HG02884 (cell line): ENCODE data around the gene HTR3B.
"Not testable (repeated sequence)": the region's sequence is repeated elsewhere in the genome, so short reads cannot be mapped to it uniquely, and the experiment has no call there.

Experiments used
- ATAC-seq: cut with Tn5 transposase; IDR thresholded peaks from one replicate; pipeline ENCODE4 v1.9.1; 2021; ENCODE audit warnings: mild to moderate bottlenecking, moderate library complexity; ENCODE audit not compliant: unreplicated experiment

HTR3B gene

DNA sequence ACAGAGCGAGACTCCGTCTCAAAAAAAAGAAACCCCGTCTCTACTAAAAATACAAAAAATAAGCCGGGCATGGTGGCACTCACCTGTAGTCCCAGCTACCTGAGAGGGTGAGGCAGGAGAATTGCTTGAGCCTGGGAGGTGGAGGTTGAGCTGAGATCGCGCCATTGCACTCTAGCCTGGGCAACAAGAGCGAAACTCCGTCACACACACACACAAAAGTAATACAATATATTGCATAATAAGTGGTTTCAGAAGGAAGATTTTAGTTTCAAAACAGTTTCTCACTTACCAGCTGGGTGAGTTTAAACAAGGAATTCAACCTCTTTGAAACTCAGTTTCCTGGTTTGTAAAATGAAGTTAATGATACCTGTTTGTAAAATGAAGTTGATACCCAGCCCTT lies 37.7 kb downstream of the HTR3B start:
- no peak for ATAC-seq

DNA sequence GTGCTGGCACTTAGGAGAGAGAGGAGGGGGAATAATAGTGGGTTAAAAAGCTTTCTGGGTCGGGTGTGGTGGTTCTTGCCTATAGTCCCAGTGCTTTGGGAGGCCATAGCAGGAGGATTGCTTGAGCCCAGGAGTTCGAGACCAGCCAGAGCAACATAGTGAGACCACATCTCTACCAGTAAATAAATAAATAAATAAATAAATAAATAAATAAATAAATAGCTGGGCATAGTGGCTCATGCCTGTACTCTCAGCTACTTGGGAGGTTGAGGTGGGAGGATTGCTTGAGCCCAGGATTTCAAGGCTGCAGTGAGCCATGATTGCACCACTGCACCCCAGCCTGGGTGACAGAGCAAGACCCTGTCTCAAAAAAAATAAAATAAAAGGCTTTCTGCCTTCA lies 41.6 kb downstream of the HTR3B start:
- not testable (repeated sequence) for ATAC-seq

DNA sequence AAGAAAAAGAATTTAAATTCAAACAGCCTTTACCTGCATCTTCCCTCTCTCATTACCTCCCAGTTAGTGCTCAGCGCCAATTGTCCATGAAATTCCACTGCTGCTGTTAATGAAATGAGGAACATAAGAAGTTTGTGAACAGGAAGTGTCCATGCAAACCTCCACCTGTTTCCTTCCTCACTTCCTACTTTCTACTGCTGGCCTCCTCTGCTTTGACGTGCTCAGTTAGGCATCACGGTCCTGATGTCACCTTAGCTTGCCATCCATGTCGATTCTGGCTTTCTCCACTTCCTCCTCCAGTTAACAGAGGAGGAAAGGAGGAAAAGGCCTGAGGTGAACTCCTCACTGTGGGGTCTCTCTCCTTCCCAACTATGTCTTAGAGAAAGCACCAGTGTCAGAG lies 43.4 kb downstream of the HTR3B start:
- no peak for ATAC-seq

DNA sequence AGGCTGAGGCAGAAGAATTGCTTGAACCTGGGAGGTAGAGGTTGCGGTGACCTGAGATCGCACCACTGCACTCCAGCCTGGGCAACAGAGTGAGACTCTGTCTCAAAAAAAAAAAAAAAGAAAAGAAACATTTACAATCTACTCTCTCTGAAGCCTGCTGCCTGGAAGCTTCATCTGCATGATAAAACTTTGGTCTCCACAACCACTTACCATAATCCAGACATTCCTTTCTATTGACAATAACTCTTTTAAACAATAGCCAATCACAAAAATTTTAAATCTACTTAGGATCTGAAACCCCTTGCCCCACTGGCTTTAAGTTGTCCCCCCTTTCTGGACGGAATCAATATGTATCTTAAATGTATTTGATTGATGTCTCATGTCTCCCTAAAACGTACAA lies 45.3 kb downstream of the HTR3B start:
- no peak for ATAC-seq

DNA sequence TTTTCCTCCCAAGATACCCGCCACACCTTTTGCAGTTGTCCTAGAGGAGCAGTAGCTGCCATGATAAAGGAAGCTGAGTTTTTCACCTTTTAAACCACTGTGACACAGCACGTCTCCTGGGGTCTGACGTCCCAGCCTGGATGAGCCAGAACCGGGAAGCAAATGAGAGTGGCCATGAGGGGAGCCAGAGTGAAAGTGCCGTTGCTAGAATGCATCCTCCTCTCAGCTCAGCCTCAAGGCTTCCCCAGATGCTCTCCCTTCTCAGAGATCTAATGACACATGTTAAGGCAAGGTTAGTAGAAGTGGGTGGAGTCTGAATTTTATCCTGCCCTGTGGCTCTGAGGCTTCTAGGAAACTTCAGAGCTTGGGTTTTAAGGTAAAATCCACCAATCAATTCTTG lies 46.9 kb downstream of the HTR3B start:
- ATAC-seq: no peak

DNA sequence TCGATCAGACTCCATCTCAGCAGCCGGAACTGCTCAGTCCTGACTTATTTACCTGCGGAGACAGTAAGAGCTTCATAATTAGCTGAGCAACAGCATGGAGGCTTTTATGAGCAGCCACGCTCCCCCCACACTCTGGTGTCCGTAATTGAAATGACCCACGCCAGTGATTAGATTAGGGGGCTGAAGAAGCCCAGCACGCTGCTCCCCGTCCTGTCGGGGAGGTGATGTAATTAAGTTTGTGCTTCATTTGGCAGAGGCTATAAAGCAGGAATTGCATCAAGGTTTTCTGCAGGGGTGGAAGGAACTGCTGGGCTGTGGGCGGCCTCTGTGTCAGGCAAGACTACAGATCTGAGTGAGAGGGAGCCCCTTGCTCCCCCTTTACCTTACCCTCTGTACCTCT lies 47.5 kb downstream of the HTR3B start:
- no peak for ATAC-seq

DNA sequence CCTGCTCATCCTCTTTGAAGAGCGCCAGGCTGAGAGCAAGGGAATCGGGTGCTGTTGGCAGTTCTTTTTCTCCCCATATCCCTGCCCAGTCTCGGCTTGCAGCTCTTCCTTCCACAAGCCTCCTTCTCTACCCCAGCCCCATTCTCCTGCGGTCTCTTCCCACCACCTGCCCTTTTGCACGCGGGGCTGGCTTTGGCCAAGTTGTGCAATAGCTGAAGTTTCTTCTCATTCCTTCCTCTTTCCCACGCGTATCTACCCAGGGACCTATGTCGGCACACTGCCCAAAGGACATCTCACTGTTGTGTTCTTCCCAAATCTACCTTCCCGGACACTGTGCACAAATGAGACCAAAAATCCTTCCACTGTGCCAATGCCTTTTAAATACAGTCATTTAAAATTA lies 48.0 kb downstream of the HTR3B start:
- no peak for ATAC-seq

DNA sequence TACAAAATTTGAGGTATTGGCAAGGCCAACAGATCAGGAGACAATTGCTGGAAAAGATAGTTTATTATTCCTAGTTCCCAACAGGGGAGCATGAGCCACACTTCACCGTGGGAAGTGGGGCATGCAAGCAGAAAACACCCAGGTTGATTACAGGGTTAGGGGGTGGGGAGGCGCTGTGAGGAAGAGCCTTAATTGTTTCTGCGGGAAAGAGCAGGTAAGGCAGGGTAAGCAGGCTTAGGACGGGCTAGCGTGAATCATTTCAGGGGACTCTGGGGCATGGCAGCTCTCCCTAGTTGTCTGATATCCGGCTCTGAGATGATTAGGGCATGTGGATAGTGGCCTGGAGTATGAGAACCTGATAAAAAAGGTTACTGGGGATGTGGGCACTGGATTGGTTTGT lies 49.6 kb downstream of the HTR3B start:
- no peak for ATAC-seq

DNA sequence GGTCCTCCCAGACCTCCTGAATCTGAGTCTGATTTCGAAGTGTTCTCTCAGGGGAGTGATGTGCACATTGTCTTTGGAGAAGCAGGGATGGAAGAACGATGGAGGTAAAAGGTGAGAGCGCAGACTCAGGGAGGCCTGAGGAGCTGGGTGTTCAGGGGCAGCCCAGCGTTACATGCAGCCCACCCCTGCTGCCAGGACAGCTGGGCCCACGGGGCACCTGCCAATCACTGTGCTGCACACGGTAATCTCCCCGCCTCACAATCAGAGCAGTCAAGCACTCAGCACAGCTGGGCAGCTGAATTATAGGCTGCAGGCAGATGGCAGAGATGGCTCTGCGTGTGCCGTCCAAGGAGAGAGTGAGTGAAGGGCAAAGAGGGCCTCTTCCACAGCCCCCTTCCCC lies 52.4 kb downstream of the HTR3B start:
- no peak for ATAC-seq

DNA sequence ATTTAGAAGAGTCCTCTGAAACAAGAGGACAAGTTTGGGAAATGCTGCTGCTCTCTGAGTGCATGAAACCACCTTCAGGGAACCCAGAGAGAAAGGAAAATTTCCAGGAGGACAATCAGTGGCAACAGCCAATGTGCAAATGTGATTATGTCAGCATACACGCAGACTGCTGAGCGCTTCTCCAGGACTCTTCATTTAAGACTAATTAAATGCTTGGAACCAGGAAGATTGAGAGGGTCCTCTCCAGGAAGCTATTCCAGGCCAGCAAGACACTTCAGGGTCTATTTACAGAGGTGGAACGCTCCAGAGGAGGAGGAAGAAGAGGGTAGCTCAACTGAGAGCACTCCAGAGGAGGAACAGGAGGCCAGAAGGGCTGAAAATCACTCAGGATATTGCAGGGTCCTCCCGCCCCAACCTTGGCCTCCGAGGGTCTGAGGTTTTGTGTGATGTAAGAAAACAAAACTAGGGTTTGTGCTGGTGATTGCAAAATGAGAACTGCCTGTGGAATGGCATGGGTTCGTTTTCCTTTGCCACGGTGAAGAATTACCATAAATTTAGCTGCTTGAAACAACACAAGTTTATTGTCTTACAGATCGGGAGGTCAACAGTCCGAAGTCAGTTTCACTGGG lies 56.2 kb downstream of the HTR3B start:
- ATAC-seq: no peak

DNA sequence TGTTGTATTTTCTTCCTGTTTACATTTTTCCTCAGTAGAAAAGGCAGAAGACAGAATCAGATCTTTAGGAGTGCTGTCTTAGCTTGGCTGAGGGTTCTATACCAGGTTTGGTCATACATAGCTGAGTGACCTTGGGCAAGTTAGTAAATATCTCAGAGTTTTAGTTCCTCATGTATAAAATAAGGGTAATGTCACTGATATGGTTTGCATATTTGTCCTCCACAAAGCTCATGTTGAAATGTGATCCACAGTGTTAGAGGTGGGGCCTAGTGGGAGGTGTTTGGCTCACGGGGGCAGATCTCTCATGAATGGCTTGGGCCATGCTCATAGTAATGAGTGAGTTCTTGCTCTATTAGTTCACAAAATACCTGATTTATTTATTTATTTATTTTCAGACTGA lies 62.8 kb downstream of the HTR3B start:
- no peak for ATAC-seq

DNA sequence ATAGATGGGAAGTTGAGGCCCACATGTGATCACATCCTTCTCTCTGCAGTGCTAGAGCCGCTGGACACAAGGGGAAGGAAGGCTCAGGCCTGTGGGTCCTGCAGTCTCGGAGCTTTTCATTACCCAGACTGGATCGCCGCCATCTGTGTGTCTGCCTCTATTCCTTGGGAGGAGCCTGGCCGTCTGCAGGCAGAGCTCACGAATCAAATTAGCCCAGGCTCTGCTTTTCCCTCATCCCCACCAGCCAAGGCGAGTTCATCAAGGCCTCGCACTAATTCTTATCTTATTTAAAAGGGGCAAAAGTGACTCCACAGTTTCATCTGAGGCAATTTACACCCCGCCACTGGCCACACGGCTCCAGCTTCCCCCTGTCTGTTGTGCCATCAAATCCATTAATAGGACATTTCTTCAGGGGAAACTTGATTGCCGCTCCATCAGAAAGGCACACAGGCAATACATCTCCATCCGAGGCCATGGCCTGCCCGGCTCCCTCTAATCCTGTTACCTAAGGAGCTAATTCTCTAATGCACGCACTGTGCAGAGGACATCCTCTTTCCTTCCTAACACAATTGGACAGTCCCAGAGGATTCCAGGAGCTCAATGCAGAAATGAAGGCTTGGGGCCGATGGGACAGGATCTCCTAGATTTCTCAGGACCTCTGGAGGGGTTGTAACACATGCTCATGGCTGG lies 67.1 kb downstream of the HTR3B start:
- no peak for ATAC-seq

DNA sequence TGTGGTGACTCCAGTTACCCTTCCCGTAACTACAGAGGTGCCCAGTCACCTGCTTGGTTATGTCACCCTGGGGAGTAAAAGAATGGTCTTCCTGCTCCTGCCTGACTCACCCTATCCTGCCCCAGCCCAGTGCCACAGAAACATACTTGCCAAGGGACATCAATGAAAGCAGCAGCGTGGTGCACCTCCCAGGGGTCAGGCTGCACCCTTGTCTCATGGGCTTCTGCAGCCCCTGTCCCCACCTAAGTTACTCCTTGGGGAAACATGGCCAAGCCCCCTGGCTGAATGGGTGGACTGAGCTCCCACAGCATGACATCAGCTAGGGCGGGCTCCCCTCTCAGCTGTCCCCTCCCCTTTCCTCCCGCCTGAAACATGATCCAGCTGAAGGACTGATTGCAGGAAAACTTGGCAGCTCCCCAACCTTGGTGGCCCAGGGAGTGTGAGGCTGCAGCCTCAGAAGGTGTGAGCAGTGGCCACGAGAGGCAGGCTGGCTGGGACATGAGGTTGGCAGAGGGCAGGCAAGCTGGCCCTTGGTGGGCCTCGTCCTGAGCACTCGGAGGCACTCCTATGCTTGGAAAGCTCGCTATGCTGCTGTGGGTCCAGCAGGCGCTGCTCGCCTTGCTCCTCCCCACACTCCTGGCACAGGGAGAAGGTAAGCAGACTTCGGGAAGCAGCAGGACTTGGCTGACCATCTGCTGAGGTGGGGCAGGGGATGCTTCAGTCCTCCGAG lies 70.3 kb downstream of the HTR3B start, which contains the start of gene HTR3A:
Gene HTR3A (plus strand): TSS at position 368 of the 730 bp plus-strand sequence. CDS start 218 bp downstream, at position 586.
- no peak for ATAC-seq

DNA sequence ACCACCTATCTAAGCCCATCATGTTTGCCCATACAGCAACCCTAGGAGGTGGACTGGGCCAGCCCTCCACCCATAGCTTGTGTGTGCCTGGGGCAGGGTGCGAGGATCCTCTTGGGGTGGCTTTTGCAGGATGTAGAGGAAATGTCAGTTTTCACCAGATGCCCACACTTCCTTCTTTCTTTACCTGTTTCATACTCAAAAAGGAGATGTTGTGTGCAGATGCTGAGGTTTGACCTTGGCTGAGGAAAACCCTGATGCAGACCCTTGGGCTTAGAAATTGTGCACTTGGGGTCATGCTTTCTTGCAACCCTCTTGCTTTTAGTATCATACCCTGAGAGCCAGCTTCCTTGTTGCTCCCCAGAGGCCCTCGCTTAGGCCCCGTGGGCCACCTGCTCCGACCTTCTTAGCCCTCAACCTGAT lies 72.5 kb downstream of the HTR3B start:
- ATAC-seq: no peak

DNA sequence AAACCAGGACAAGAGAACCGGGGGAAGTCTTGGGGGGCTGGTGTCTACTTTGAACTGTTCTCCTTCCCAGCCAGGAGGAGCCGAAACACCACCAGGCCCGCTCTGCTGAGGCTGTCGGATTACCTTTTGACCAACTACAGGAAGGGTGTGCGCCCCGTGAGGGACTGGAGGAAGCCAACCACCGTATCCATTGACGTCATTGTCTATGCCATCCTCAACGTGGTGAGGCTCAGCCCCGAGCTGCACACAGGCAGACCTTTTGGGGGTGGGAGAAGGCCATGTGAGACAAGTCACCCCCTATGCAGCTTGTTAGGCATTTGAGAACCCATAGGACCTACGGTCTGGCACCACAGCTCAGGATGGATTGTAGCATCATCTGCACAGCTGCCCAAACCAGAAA lies 73.1 kb downstream of the HTR3B start:
- no peak for ATAC-seq

DNA sequence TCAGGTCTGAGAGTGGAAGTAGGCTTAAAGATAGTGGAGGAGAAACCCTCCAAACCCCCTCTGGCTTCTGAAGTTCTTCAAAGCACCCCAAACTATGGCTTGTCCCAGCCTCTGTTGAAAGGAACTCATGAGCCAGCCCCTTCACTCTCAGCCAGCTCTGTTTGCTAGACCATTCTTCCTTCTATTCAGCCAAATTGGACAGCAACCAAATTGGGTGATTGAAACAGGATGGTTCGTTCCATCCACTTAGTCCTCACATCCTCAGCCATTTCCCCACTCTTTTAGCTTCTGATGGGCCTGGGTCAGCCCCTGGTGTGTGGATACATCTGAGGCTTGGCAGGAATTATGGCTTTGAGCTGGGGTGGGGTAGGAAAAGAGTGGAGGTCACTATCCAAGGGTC lies 74.8 kb downstream of the HTR3B start:
- no peak for ATAC-seq

DNA sequence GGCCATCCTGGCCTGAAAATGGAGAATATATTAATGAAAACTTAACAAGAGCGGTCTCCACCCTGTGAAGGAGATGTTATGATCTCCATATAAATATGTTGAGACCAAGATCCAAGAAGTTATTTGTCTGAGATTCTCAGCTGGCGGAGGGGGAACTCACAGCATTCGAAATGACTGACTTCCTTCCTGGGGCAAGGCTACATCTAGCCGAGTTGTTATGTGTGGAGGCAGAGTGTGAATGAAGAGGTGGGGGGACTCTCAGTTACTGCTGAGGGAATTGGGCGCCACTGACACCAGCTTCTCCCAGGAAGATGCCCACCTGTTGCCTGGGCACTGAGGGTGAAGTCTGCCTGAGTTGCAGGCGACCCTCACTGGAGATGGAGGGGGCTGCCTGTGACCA lies 76.2 kb downstream of the HTR3B start:
- ATAC-seq: no peak

DNA sequence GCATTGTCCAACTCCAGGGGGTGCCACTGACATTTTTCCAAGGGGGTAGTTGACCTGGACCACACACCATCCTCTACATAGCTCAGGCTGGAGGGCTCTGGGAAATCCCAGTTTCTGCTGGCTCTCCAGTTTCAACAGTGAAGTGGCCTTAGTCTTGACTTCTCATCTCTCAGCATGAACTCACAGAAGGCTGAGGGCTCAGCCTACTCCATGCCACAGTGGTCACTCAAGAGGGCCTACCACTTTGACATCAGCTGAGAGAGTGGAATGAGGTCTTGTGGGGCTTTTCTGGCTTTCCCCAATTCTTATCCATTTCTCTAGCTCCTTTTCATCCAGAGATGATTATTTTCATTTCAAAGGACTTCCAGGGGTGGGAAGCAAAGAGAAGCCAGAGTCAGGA lies 77.7 kb downstream of the HTR3B start:
- no peak for ATAC-seq

DNA sequence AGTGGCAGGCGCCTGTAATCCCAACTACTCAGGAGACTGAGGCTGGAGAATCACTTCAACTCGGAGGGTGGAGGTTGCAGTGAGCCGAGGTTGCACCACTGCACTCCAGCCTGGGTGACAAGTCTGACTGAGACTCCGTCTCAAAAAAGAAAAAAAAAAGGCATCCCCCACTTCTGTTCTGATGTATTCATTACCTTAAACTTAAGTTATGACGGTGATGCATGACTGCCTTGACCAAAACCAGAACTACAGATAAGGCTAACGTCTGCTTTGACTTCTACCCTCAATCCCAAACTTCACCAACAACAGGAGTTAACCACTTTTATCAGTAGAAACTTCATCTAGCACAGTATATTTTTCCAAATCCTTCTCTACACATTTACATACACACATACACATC lies 80.2 kb downstream of the HTR3B start:
- ATAC-seq: no peak

DNA sequence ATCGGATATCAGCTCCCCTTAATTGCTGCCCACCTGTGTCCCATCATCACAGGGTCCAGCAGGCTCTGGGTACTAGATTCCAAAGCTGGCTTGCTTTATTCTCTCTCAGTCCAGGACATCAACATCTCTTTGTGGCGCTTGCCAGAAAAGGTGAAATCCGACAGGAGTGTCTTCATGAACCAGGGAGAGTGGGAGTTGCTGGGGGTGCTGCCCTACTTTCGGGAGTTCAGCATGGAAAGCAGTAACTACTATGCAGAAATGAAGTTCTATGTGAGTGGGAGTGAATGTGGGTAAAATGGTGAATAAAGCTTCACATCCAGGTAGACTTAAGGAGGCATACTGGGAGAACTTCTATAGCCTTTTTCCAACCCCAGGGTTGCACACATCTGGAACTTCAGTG lies 81.3 kb downstream of the HTR3B start:
- ATAC-seq: no peak

DNA sequence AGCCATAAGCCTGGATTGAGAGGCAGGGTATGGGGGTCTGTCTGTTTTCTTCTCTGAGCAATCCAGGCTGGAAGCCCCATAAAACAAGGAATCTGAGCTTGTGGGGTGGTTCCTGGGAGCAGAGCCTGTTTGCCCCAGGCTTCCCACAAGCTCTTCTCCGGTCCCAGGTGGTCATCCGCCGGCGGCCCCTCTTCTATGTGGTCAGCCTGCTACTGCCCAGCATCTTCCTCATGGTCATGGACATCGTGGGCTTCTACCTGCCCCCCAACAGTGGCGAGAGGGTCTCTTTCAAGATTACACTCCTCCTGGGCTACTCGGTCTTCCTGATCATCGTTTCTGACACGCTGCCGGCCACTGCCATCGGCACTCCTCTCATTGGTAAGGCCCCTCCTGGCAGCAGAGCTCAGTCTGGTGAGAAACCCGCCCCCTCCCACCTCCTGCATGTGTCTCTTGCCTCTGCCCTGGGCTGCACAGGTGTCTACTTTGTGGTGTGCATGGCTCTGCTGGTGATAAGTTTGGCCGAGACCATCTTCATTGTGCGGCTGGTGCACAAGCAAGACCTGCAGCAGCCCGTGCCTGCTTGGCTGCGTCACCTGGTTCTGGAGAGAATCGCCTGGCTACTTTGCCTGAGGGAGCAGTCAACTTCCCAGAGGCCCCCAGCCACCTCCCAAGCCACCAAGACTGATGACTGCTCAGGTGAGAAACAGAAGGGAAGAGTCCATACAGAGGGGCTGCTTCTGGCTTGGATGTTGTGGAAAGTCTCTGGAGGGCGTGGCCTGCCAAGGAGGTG lies 82.0 kb downstream of the HTR3B start:
- no peak for ATAC-seq
